GM21723 (cell line): Measurements from ENCODE around the gene DNAH12.

Experiments
- ATAC-seq: cut with Tn5 transposase; IDR thresholded peaks from one replicate; pipeline ENCODE4 v1.9.1; 2021; ENCODE audit warnings: mild to moderate bottlenecking, moderate library complexity; ENCODE audit not compliant: unreplicated experiment

The DNAH12 gene, protein sequence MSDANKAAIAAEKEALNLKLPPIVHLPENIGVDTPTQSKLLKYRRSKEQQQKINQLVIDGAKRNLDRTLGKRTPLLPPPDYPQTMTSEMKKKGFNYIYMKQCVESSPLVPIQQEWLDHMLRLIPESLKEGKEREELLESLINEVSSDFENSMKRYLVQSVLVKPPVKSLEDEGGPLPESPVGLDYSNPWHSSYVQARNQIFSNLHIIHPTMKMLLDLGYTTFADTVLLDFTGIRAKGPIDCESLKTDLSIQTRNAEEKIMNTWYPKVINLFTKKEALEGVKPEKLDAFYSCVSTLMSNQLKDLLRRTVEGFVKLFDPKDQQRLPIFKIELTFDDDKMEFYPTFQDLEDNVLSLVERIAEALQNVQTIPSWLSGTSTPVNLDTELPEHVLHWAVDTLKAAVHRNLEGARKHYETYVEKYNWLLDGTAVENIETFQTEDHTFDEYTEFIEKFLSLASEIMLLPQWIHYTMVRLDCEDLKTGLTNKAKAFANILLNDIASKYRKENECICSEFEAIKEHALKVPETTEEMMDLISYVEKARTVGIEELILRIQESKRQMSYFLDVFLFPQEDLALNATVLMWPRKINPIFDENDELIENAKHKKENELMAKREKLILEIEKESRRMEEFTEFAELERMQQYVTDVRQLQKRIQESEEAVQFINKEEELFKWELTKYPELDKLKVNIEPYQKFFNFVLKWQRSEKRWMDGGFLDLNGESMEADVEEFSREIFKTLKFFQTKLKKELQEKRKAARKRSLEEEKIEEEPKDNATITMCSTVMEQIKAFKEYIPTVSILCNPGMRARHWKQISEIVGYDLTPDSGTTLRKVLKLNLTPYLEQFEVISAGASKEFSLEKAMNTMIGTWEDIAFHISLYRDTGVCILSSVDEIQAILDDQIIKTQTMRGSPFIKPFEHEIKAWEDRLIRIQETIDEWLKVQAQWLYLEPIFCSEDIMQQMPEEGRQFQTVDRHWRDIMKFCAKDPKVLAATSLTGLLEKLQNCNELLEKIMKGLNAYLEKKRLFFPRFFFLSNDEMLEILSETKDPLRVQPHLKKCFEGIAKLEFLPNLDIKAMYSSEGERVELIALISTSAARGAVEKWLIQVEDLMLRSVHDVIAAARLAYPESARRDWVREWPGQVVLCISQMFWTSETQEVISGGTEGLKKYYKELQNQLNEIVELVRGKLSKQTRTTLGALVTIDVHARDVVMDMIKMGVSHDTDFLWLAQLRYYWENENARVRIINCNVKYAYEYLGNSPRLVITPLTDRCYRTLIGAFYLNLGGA (N-terminal part only)

DNA sequence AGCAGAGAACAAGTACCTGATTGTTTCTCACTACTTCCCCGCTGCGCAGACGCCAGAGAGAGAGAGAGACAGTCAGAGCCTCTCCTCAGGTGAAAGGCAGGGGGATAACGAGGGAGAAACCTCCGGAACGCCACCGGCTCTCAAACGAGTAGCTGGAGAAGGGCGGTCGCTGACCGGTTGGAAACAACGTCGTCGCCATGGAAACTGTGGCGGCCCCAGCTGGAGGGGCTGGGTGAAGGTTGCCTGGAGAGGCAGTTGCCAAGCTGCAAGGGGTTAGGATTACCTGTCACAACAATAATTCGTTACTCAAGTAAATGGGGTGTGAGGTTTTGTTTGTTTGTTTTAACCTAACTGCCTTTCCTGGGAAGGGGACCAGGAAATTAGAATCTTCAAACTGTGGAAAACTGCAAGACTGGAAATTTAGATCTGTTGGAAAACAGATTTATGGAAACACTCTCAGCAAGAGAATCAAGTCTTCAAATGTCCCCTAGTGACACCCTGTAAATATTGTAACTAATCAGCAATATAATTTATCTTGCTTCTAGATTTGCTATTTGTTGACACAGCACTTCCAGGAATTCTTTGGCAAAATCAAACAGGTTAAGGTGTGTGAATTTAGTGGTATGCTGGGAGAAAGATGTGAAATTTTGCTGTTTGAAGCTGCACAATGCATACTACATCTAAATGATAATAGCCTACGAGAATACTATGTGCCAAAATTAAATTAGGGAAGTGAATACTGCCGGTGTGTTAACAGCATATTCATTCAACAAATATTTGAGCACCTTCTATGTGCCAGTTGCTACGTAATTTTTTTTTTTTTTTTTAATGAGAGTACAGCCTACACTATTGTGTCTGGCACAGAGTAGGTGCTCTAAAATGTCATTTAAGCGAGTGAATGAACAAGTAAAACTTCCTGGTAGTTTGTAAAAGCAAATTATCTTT, at the start of gene DNAH12:
Gene DNAH12, minus strand, starts transcription at position 164 of the 945 bp plus-strand sequence. CDS start 1,474 bp downstream, outside the sequence.
- ATAC-seq: no peak

- ATAC-seq: no peak
Observed at GRCh38 chr3:57592306-57592705, 48.2 kb upstream of the DNAH12 start.

DNA sequence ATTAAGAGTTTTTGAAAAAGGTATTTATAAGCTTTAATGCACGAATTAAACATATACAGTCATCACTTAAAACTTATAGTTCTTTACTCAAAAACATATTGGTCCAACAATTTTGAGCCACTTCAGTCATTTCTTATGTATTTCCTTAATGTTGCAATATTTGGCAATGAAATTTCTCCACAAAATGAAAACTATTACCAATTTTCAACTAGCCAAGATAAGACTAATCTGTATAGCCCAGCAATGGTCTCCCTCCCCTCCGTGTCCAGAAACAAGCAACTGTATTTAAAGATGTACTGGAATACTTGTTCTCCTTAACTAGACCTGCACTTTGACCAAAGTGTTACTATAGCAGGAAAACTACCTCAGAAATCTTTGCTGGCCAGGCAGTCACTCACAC, 43.8 kb upstream of the DNAH12 start:
- no peak for ATAC-seq

- ATAC-seq: no peak
Observed at GRCh38 chr3:57586778-57587177, 42.6 kb upstream of the DNAH12 start.

DNA sequence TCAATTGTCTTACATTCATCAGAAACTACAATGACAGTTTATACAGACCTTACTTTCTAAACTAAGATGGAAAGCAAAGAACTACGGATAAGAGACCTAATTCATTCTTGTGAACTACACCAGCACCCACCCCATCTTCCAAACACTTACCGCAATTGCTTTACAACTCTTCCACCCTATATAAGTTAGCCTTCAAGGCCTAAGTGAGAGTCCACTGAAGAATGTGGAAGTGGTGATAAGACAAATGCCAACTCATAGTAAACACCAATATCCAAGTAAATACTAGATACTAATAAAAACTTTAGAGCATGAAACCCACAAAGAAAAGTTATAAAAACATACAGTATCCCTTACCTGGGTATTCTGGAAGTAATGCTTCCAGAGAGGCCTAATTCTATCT, 39.4 kb upstream of the DNAH12 start:
- no peak for ATAC-seq

- ATAC-seq: no peak
Observed at GRCh38 chr3:57582474-57583168, 38.5 kb upstream of the DNAH12 start.

- ATAC-seq: no peak
Observed at GRCh38 chr3:57577801-57578200, 33.7 kb upstream of the DNAH12 start.

- ATAC-seq: no peak
Observed at GRCh38 chr3:57575966-57576626, 32.0 kb upstream of the DNAH12 start.

DNA sequence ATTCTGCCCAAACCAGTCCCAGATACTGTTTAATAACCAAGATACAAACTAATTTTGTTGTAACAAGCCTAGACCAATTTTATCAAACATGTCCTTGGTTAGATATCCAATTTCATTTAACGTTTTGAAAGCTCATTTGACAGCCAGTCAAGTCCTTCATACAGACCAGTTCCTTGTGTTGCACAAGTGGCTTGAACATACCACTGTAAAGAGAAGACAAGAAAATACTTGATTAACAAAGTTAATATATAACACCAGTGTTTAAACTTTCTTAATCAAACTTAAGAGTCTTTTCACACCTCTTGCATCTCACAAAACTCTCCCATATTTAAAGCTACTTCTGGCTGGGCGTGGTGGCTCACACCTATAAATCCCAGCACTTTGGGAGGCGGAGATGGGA, 28.0 kb upstream of the DNAH12 start:
- no peak for ATAC-seq

DNA sequence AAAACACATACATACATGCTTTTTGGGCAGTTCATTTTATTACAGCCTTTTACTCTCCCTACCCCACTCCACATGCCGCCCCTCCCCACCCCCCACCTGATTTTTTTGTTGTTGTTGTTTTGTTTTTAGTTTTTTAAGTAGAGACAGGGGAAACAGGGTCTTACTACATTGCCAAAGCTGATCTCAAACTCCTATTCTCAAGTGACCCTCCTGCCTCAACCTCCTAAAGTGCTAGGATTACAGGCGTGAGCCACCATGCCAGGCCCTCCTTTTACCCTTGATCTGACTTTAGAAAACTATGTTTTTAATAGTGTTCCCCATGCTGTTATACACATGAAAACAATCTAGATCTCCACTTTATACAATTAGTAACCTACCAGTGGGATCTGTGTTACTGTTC, 26.7 kb upstream of the DNAH12 start:
- no peak for ATAC-seq

DNA sequence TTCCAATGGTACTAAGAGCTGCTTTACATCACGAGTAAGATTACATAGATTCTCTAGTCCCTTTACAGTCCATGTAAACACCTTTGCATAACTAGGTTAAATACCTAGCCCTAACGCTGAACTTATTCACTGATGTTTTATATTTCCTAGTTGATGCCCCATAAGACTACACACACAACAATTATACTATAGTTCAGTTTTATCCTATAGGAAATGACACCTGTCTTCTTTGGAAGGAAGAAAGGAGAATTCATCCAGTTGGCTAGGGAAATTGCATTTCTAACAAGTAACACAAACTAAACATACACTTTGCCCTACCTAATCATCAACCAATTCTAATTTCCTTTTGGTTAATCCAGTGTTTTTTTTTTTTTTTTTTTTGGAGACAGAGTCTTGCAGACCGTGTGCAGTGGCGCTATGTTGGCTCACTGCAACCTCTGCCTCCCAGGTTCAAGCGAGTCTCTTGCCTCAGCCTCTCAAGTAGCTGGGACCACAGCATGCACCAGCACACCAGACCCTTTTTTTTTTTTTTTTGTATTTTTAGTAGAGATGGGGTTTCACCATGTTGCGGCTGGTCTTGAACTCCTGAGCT, 25.8 kb upstream of the DNAH12 start:
- ATAC-seq: no peak

GRCh38 chr3:57559526-57559925, 15.4 kb upstream of the DNAH12 start:
- ATAC-seq: no peak

- ATAC-seq: peak; percentile 16
Observed at GRCh38 chr3:57557085-57557537, 13.0 kb upstream of the DNAH12 start.

GRCh38 chr3:57556459-57557084, 12.4 kb upstream of the DNAH12 start:
- ATAC-seq: peak; percentile 40

- ATAC-seq: peak; percentile 85
Observed at GRCh38 chr3:57555738-57556458, 11.8 kb upstream of the DNAH12 start, which contains the start of gene PDE12. Gene PDE12, plus strand, starts transcription at chr3:57556274. Its CDS starts 106 bp downstream, at chr3:57556380.

- no peak for ATAC-seq
Observed at GRCh38 chr3:57555306-57555705, 11.2 kb upstream of the DNAH12 start.

GRCh38 chr3:57546616-57547015, 2.5 kb upstream of the DNAH12 start:
- no peak for ATAC-seq
